ENCODE results near the gene FAM114A2. TPM values are rescaled to one million over a fixed set of nuclear protein-coding genes. Genes with fewer than 3 reads are reported as not detected.

Gene FAM114A2
- total RNA-seq (2021; ENCODE audit: unreplicated experiment) (19.8 TPM), Bru-seq, nascent RNA (percentile 62 among the genes with signal in this experiment), BruChase-seq, experiment 1, labeled RNA remaining after a 6-hour chase (percentile 64 among the genes with signal in this experiment), BruChase-seq, experiment 2, labeled RNA remaining after a 2-hour chase (percentile 60 among the genes with signal in this experiment)
- 6.2 and 9.5 TPM in 2 replicates for polyA plus RNA-seq (2012)
- long read RNA-seq, full-length matches to known transcripts = 19 of 35 reads
- long read RNA-seq, partial matches to known transcripts = 2 of 35 reads
- long read RNA-seq, other reads (novel, unspliced or antisense) = 14 of 35 reads

DNA sequence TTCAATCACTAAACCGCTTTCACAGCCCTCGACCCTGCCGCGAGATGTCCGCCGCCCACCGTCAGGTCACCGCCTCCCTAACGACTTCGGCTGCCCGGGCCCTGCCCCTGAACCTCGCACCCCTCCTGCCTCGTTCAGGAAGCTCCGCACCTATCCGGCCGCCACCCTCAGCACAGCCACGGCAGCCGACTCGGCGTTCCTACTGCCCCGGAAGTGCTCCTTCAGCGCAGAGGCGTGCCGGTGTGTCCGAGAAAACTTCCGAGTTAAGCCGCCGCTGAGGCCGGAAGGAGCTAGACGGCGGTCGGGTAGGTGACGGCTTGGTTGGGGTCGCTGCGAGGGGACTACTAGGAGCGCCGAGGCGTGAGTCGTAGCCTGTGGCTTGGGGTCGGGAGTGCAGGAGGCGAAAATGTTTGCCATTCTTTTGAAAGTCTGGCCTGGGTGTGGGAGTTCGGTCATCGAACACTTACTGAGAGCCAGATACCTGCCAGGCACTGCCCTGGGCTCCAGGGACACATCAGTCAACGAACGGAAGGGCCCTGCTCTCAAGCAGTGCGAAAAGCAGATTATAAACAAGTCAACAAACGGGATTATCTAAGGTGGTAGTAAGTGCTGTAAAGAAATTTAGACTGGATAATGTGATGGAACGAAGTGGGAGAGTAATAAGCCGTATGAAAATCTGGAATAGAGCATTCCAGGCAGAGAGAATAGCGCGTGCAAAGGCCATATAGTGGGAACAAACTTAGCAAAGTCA, at the start of gene FAM114A2, which contains the start of gene MFAP3:
TSS of gene FAM114A2 (minus strand) at position 204 of the 751 bp plus-strand sequence. CDS start 3,957 bp downstream, outside the sequence.
TSS of gene MFAP3 (plus strand) at position 261 of the 751 bp plus-strand sequence. CDS start 10,756 bp downstream, outside the sequence.
- H3K79me2 ChIP-seq (ENCODE audit: insufficient read depth, low read length) = peaks cover 43% of the 10 kb centered on the region
- BruUV-seq (replicated peaks) = TSS peak; percentile 78
- peak within 1 kb of the TSS; percentile 53 for H3K27ac ChIP-seq (ENCODE audit: low read depth, low read length)
- DNase-seq (ENCODE audit: low read depth, low spot score) (peak; percentile 77), ATAC-seq (peak; percentile 98)
- CTCF ChIA-PET = interaction anchor here (1.0 kb wide), 2 partner anchors 33 to 59 kb away, joined by 3 to 8 read pairs; no protein-coding TSS in a partner anchor
- intact Hi-C loops (cut with micrococcal nuclease) = no loop called here
- H3K9me2 ChIP-seq (ENCODE audit: insufficient read depth) = no peaks in the 10 kb centered on the region
- H3K27me3 ChIP-seq (ENCODE audit: insufficient read depth, low read length) = no peaks in the 10 kb centered on the region
- H3K36me3 ChIP-seq (ENCODE audit: control insufficient read depth in 1 of 2, insufficient read depth in 2 of 2, low read length in 2 of 2) = no peaks in the 10 kb centered on the region; a peak in 2 of 4 replicates
- H2AFZ ChIP-seq (ENCODE audit: low read depth, low read length, poor library complexity, severe bottlenecking) = peak within 1 kb of the TSS; percentile 42
- peak within 1 kb of the TSS; percentile 81 for H3K4me2 ChIP-seq (ENCODE audit: low read length)
- H3K9ac ChIP-seq (ENCODE audit: low read length) = peak within 1 kb of the TSS; percentile 74
- RAD21 ChIA-PET (ENCODE audit: low non-redundant PET in 1 of 2, low total read pairs in 2 of 2, uncharacterized antibody in 2 of 2, unreplicated experiment in 2 of 2) = interaction anchor here (0.7 to 1.0 kb wide), 2 partner anchors 33 to 64 kb away, joined by 3 read pairs; no protein-coding TSS in a partner anchor
- H4K20me1 ChIP-seq (ENCODE audit: insufficient read depth) = no peaks in the 10 kb centered on the region; the same call in 1 of the 2 replicates
- peak within 1 kb of the TSS; percentile 84 to 95 for H3K4me3 ChIP-seq (replicated peaks in 1 of 2; ENCODE audit: low read depth in 1 of 2, low read length in 2 of 2)
- H3K4me1 ChIP-seq (ENCODE audit: control insufficient read depth in 1 of 2, insufficient read depth in 2 of 2, low read length in 2 of 2) = peaks cover 7 to 11% of the 10 kb centered on the region in 2 experiments
- H3K9me3 ChIP-seq (ENCODE audit: control insufficient read depth in 1 of 2, insufficient read depth in 1 of 2, low read depth in 1 of 2, low read length in 2 of 2) = no peaks in the 10 kb centered on the region
- POLR2A ChIA-PET = interaction anchor here (0.7 to 1.7 kb wide), 3 partner anchors 9 to 19 kb away, joined by 4 to 7 read pairs (median 5); no protein-coding TSS in a partner anchor
- no peak for TF ChIP-seq SRF (IDR thresholded peaks at IDR 0.05; ENCODE audit: low read depth)
- TF ChIP-seq, protein P1, sequence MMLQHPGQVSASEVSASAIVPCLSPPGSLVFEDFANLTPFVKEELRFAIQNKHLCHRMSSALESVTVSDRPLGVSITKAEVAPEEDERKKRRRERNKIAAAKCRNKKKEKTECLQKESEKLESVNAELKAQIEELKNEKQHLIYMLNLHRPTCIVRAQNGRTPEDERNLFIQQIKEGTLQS (IDR thresholded peaks at IDR 0.05) = no peak
- no peak for TF ChIP-seq FOSL1 (IDR thresholded peaks at IDR 0.05; ENCODE audit: low read depth)
- peak; percentile 91 for TF ChIP-seq CBX3 (IDR thresholded peaks at IDR 0.05; ENCODE audit: low read depth)
- TF ChIP-seq POLR2A (IDR thresholded peaks at IDR 0.05; ENCODE audit: borderline replicate concordance, extremely low read depth, insufficient read depth, insufficient read length) = peak; percentile 93
- TF ChIP-seq EZH2phosphoT487 (IDR thresholded peaks at IDR 0.05; ENCODE audit: borderline replicate concordance) = no peak
- no peak for TF ChIP-seq ZNF274 (IDR thresholded peaks at IDR 0.05; ENCODE audit: low read depth, low read length)
- TF ChIP-seq JUND (IDR thresholded peaks at IDR 0.05) = no peak
- 0 out of 2 replicates have a peak, but pooled peaks have one; percentile 37 for TF ChIP-seq ZFX (IDR thresholded peaks at IDR 0.05)
- TF ChIP-seq, protein P2, sequence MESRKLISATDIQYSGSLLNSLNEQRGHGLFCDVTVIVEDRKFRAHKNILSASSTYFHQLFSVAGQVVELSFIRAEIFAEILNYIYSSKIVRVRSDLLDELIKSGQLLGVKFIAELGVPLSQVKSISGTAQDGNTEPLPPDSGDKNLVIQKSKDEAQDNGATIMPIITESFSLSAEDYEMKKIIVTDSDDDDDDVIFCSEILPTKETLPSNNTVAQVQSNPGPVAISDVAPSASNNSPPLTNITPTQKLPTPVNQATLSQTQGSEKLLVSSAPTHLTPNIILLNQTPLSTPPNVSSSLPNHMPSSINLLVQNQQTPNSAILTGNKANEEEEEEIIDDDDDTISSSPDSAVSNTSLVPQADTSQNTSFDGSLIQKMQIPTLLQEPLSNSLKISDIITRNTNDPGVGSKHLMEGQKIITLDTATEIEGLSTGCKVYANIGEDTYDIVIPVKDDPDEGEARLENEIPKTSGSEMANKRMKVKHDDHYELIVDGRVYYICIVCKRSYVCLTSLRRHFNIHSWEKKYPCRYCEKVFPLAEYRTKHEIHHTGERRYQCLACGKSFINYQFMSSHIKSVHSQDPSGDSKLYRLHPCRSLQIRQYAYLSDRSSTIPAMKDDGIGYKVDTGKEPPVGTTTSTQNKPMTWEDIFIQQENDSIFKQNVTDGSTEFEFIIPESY (IDR thresholded peaks at IDR 0.05; ENCODE audit: extremely low read depth, insufficient replicate concordance, low read length) = peak; percentile 66
- TF ChIP-seq, protein P3, sequence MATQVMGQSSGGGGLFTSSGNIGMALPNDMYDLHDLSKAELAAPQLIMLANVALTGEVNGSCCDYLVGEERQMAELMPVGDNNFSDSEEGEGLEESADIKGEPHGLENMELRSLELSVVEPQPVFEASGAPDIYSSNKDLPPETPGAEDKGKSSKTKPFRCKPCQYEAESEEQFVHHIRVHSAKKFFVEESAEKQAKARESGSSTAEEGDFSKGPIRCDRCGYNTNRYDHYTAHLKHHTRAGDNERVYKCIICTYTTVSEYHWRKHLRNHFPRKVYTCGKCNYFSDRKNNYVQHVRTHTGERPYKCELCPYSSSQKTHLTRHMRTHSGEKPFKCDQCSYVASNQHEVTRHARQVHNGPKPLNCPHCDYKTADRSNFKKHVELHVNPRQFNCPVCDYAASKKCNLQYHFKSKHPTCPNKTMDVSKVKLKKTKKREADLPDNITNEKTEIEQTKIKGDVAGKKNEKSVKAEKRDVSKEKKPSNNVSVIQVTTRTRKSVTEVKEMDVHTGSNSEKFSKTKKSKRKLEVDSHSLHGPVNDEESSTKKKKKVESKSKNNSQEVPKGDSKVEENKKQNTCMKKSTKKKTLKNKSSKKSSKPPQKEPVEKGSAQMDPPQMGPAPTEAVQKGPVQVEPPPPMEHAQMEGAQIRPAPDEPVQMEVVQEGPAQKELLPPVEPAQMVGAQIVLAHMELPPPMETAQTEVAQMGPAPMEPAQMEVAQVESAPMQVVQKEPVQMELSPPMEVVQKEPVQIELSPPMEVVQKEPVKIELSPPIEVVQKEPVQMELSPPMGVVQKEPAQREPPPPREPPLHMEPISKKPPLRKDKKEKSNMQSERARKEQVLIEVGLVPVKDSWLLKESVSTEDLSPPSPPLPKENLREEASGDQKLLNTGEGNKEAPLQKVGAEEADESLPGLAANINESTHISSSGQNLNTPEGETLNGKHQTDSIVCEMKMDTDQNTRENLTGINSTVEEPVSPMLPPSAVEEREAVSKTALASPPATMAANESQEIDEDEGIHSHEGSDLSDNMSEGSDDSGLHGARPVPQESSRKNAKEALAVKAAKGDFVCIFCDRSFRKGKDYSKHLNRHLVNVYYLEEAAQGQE (IDR thresholded peaks at IDR 0.05; ENCODE audit: low read depth) = no peak
- TF ChIP-seq SP1 (IDR thresholded peaks at IDR 0.05; ENCODE audit: low read depth) = peak; percentile 59
- TF ChIP-seq EZH2 (IDR thresholded peaks at IDR 0.05) = no peak
- peak; percentile 84 for TF ChIP-seq ELF1 (IDR thresholded peaks at IDR 0.05; ENCODE audit: borderline replicate concordance, low read depth)
- TF ChIP-seq TCF7L2 (IDR thresholded peaks at IDR 0.05; ENCODE audit: borderline replicate concordance, extremely low read depth, insufficient read depth, insufficient read length) = peak; percentile 60
- TF ChIP-seq RAD21 (IDR thresholded peaks at IDR 0.05; ENCODE audit: low read depth) = no peak
- TF ChIP-seq, protein P4, sequence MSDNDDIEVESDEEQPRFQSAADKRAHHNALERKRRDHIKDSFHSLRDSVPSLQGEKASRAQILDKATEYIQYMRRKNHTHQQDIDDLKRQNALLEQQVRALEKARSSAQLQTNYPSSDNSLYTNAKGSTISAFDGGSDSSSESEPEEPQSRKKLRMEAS (IDR thresholded peaks at IDR 0.05) = peak; percentile 95
- peak; percentile 76 for TF ChIP-seq YY1 (IDR thresholded peaks at IDR 0.05; ENCODE audit: extremely low read depth, insufficient replicate concordance, low read depth, low read length)
- no peak for TF ChIP-seq CEBPB (IDR thresholded peaks at IDR 0.05; ENCODE audit: low read depth)
- peak; percentile 60; the same call in 1 of the 2 replicates for TF ChIP-seq EGR1 (IDR thresholded peaks at IDR 0.05; ENCODE audit: low read depth)
